Measurements from ENCODE around the gene TWIST2. TPM values are rescaled to one million over a fixed set of nuclear protein-coding genes. Genes with fewer than 3 reads are reported as not detected.

The TWIST2 gene
- total RNA-seq, 2 donors from 2014 or later = 41.4 to 62.1 TPM

- ATAC-seq (ENCODE audit: insufficient number of reproducible peaks, low FRiP score, low read depth) (no peak), DNase-seq (ENCODE audit: low spot score) (no peak)
- no peak overlapping the region for H3K4me3 ChIP-seq
- no peak overlapping the region for H3K27ac ChIP-seq
- no peaks in the 10 kb centered on the region for H3K27me3 ChIP-seq (replicated peaks; ENCODE audit: insufficient read depth)
- H3K36me3 ChIP-seq = no peaks in the 10 kb centered on the region
- no peak for TF ChIP-seq CTCF (IDR thresholded peaks at IDR 0.05)
- peaks cover 6 to 13% of the 10 kb centered on the region in 2 donors for H3K4me1 ChIP-seq (ENCODE audit: control insufficient read depth in 1 of 2, low read depth in 2 of 2)
- H3K9me3 ChIP-seq = no peaks in the 10 kb centered on the region
Observed at GRCh38 chr2:238852206-238852869, 4.5 kb downstream of the TWIST2 start.

GRCh38 chr2:238853218-238853617 lies 5.3 kb downstream of the TWIST2 start:
- no peaks in the 10 kb centered on the region for H3K36me3 ChIP-seq
- no peak overlapping the region for H3K4me3 ChIP-seq
- H3K27ac ChIP-seq = no peak overlapping the region
- H3K4me1 ChIP-seq (ENCODE audit: control insufficient read depth in 1 of 2, low read depth in 2 of 2) = peaks cover 6 to 11% of the 10 kb centered on the region in 2 donors
- TF ChIP-seq CTCF (IDR thresholded peaks at IDR 0.05) = no peak
- H3K9me3 ChIP-seq = no peaks in the 10 kb centered on the region
- ATAC-seq (ENCODE audit: insufficient number of reproducible peaks, low FRiP score, low read depth) (no peak), DNase-seq (ENCODE audit: low spot score) (no peak)
- no peaks in the 10 kb centered on the region for H3K27me3 ChIP-seq (replicated peaks; ENCODE audit: insufficient read depth)

GRCh38 chr2:238853721-238854120 lies 5.8 kb downstream of the TWIST2 start:
- Histone ChIP-seq H3K27me3 (replicated peaks; ENCODE audit: insufficient read depth) (no peaks in the 10 kb centered on the region), H3K36me3 (no peaks in the 10 kb centered on the region), H3K4me3 (no peak overlapping the region), H3K4me1 (ENCODE audit: control insufficient read depth in 1 of 2, low read depth in 2 of 2) (peaks cover 6 to 11% of the 10 kb centered on the region in 2 donors), H3K27ac (no peak overlapping the region), H3K9me3 (no peaks in the 10 kb centered on the region)
- no peak for ATAC-seq (ENCODE audit: insufficient number of reproducible peaks, low FRiP score, low read depth)
- DNase-seq (ENCODE audit: low spot score) = no peak
- TF ChIP-seq CTCF (IDR thresholded peaks at IDR 0.05) = no peak

- Histone ChIP-seq H3K9me3 (no peaks in the 10 kb centered on the region), H3K4me1 (ENCODE audit: control insufficient read depth in 1 of 2, low read depth in 2 of 2) (peaks cover 6 to 11% of the 10 kb centered on the region in 2 donors), H3K27me3 (replicated peaks; ENCODE audit: insufficient read depth) (no peaks in the 10 kb centered on the region), H3K27ac (no peak overlapping the region), H3K4me3 (no peak overlapping the region), H3K36me3 (no peaks in the 10 kb centered on the region)
- no peak for ATAC-seq (ENCODE audit: insufficient number of reproducible peaks, low FRiP score, low read depth)
- TF ChIP-seq CTCF (IDR thresholded peaks at IDR 0.05) = no peak
- DNase-seq (ENCODE audit: low spot score) = no peak
Observed at GRCh38 chr2:238854246-238854645, 6.4 kb downstream of the TWIST2 start.

DNA sequence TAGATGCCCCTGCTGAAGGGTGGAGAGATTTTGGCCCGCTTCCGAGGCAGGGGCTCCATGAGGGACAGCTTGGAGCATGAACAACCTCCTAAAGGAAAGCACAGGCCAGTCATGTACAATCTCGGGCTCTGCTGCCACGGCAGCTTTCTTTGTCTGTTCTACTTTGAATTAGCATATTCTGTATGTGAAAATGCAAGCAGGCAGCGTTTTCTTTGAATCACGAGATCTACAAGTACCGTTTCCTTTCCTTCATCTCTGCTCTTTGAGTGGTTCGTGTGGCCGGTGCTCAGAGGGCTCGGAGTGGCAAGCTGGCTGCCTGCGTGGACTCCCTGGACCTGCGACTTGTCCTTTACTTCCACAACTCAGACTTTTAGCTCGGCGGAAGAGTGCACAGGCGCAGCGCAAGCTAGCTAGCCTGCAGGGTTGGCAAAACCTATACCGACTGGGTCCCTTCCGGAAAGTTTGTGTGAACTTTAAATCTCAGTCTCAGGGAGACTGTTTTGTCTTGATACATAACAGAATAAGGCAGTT lies 6.9 kb downstream of the TWIST2 start:
- Histone ChIP-seq H3K4me3 (peak overlapping the region; percentile 7), H3K9me3 (no peaks in the 10 kb centered on the region), H3K27me3 (replicated peaks; ENCODE audit: insufficient read depth) (no peaks in the 10 kb centered on the region), H3K36me3 (no peaks in the 10 kb centered on the region), H3K4me1 (ENCODE audit: control insufficient read depth in 1 of 2, low read depth in 2 of 2) (peaks cover 2 to 6% of the 10 kb centered on the region in 2 donors), H3K27ac (no peak overlapping the region)
- no peak for ATAC-seq (ENCODE audit: insufficient number of reproducible peaks, low FRiP score, low read depth)
- no peak for DNase-seq (ENCODE audit: low spot score)
- no peak for TF ChIP-seq CTCF (IDR thresholded peaks at IDR 0.05)

Data from thoracic aorta (tissue), 2 donors.